ENCODE results near the gene SNRPD2. TPM values are rescaled to one million over a fixed set of nuclear protein-coding genes. Genes with fewer than 3 reads are reported as not detected.

The SNRPD2 gene
- total RNA-seq, 4 donors from 2014 or later, result 96.0 to 386 (median 310) TPM

DNA sequence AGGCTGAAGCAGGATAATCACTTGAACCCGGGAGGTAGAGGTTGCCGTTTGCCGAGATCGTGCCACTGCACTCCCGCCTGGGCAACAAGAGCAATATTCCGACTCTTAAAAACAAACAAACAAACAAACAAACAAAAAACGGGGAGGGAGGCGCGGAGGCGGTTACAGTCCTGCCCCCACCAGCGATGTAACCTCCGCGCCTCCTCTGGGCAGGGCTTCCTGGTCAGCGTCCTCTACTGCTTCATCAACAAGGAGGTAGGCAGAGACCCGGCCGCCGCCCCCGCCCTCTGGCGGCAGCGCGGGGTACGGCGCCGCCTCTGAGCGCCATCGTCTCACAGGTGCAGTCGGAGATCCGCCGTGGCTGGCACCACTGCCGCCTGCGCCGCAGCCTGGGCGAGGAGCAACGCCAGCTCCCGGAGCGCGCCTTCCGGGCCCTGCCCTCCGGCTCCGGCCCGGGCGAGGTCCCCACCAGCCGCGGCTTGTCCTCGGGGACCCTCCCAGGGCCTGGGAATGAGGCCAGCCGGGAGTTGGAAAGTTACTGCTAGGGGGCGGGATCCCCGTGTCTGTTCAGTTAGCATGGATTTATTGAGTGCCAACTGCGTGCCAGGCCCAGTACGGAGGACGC lies 10.2 kb downstream of the SNRPD2 start:
- intact Hi-C loops (cut with DNase I; ENCODE audit: low total_unique reads), result no loop called here
- TF ChIP-seq, protein P1, sequence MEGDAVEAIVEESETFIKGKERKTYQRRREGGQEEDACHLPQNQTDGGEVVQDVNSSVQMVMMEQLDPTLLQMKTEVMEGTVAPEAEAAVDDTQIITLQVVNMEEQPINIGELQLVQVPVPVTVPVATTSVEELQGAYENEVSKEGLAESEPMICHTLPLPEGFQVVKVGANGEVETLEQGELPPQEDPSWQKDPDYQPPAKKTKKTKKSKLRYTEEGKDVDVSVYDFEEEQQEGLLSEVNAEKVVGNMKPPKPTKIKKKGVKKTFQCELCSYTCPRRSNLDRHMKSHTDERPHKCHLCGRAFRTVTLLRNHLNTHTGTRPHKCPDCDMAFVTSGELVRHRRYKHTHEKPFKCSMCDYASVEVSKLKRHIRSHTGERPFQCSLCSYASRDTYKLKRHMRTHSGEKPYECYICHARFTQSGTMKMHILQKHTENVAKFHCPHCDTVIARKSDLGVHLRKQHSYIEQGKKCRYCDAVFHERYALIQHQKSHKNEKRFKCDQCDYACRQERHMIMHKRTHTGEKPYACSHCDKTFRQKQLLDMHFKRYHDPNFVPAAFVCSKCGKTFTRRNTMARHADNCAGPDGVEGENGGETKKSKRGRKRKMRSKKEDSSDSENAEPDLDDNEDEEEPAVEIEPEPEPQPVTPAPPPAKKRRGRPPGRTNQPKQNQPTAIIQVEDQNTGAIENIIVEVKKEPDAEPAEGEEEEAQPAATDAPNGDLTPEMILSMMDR (IDR thresholded peaks at IDR 0.05), result peak; percentile 87 to 97 (median 96)
- TF ChIP-seq POLR2A (IDR thresholded peaks at IDR 0.05), result peak in 1 of 2 donors; percentile 49
- DNase-seq, result peak; percentile 80 to 82
- Histone ChIP-seq H3K27me3 (peaks cover 8 to 25% of the 10 kb centered on the region in 2 donors), H3K4me1 (no peaks in the 10 kb centered on the region), H3K27ac (peak overlapping the region; percentile 67 to 86), H3K9me3 (no peaks in the 10 kb centered on the region), H3K4me3 (peak overlapping the region; percentile 29 to 30), H3K36me3 (no peaks in the 10 kb centered on the region)

DNA sequence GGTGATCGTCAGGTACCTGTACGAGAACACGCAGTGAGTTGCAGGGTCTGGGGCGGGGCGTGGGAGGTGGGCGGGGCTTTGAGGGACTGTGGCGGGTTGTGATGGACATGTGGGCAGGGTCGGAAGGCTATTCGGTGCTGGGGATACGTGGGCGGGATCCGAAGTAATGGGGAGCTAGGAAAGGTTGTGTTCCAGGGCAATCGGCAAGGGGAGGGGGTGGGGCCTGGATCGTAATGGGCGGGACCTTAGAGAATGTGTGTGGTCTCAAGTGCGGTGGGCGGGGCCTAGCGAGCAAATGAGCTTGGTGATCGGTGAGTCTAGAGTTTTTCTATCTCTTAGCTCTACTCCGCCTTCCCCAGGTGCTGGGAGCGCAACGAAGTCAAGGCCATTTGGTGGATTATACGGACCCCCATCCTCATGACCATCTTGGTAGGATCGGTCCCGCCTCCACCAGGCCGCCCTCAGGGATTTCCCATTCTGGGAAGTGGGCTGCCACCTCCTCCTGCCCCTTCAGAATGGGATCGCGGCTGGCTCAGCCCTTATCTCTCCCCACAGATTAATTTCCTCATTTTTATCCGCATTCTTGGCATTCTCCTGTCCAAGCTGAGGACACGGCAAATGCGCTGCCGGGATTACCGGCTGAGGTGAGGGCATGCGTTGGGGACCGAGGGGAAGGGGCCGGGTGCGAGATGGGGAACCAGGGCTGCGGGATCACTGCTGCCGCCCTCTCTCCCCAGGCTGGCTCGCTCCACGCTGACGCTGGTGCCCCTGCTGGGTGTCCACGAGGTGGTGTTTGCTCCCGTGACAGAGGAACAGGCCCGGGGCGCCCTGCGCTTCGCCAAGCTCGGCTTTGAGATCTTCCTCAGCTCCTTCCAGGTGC lies 14.2 kb downstream of the SNRPD2 start:
- TF ChIP-seq, protein P1 (IDR thresholded peaks at IDR 0.05), result no peak
- no peak for TF ChIP-seq POLR2A (IDR thresholded peaks at IDR 0.05)
- Histone ChIP-seq H3K36me3 (no peaks in the 10 kb centered on the region), H3K9me3 (no peaks in the 10 kb centered on the region), H3K27me3 (peaks cover 8 to 27% of the 10 kb centered on the region in 2 donors), H3K27ac (no peak overlapping the region), H3K4me1 (no peaks in the 10 kb centered on the region), H3K4me3 (no peak overlapping the region)
- intact Hi-C loops (cut with DNase I; ENCODE audit: low total_unique reads), result no loop called here
- DNase-seq, result peak; percentile 29 to 47

DNA sequence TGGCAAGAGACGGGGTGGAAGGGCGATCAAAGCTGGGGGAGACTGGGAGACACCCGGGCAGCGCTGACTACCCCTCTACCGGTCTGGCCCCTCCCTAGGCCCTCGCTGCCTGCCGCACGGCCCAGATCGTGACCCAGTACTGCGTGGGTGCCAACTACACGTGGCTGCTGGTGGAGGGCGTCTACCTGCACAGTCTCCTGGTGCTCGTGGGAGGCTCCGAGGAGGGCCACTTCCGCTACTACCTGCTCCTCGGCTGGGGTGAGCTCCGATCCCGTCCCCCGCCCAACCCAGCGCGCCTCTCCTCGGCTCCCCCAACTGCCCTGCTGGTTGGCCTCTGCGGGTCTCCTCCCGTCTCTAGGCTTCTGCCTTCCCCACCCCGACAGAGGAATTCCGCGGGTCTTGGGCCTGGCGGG lies 14.9 kb downstream of the SNRPD2 start:
- H3K36me3 ChIP-seq, result no peaks in the 10 kb centered on the region
- DNase-seq, result no peak
- TF ChIP-seq, protein P1 (IDR thresholded peaks at IDR 0.05), result no peak
- TF ChIP-seq POLR2A (IDR thresholded peaks at IDR 0.05), result no peak
- intact Hi-C loops (cut with DNase I; ENCODE audit: low total_unique reads), result no loop called here
- H3K27ac ChIP-seq, result no peak overlapping the region
- no peaks in the 10 kb centered on the region for H3K4me1 ChIP-seq
- H3K4me3 ChIP-seq, result no peak overlapping the region
- peaks cover 8 to 27% of the 10 kb centered on the region in 2 donors for H3K27me3 ChIP-seq
- no peaks in the 10 kb centered on the region for H3K9me3 ChIP-seq

DNA sequence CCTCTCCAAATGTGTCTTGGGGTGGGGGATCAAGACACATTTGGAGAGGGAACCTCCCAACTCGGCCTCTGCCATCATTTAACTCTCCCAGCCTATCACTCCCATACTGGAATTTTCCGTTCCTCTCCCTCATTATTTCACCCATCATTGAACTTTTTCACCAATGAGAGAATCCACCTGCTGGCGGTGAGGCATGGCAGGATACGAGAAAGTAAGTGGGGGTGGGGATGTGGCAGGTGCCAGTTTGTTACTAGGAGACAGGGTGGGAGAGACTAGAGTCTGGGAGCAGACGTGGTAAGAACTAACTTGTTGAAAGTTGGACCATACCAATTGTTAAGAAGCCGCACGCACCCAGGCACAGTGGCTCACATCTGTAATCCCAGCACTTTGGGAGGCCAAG lies 16.8 kb downstream of the SNRPD2 start:
- Histone ChIP-seq H3K36me3 (no peaks in the 10 kb centered on the region), H3K4me1 (no peaks in the 10 kb centered on the region), H3K27me3 (peaks cover 23 to 39% of the 10 kb centered on the region in 2 donors), H3K27ac (no peak overlapping the region), H3K4me3 (no peak overlapping the region), H3K9me3 (no peaks in the 10 kb centered on the region)
- no peak for DNase-seq
- TF ChIP-seq, protein P1 (IDR thresholded peaks at IDR 0.05), result no peak
- TF ChIP-seq POLR2A (IDR thresholded peaks at IDR 0.05), result no peak
- intact Hi-C loops (cut with DNase I; ENCODE audit: low total_unique reads), result no loop called here

Measured in uterus (tissue), 4 donors.